ENCODE measurements around the gene HLA-DPA1. TPM values are rescaled to one million over a fixed set of nuclear protein-coding genes. Genes with fewer than 3 reads are reported as not detected.
"Not testable (repeated sequence)": the region's sequence is repeated elsewhere in the genome, so short reads cannot be mapped to it uniquely, and the experiment has no call there.

The HLA-DPA1 gene
- total RNA-seq, 1 donor from 2014 or later = 285 TPM

DNA sequence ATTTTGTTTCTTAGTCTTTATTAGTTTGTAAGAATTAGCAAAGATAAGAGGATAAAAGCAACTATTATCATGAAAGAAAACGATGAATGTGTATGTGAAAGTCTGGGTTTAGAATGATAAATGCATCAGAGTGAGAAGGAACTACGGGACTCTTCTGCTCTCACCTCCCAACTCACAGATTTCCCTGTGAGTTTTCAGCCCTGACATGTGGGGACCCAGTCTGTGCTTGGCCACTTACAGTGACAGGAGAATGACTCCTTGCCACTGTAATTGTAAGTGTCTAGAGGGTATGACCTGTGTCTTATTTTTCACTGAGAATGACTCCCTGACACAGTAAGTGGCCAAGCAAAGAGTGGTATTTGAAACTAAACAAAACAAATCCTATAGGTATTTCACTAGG lies 2.5 kb downstream of the HLA-DPA1 start:
- TF ChIP-seq CTCF (IDR thresholded peaks at IDR 0.05) = no peak
- H3K36me3 ChIP-seq = peaks cover 0 to 9% of the 10 kb centered on the region in 2 donors
- H3K27ac ChIP-seq = no peak overlapping the region
- H3K27me3 ChIP-seq = no peaks in the 10 kb centered on the region
- no peaks in the 10 kb centered on the region for H3K4me1 ChIP-seq
- intact Hi-C loops (cut with DNase I) = loop anchor here (10.0 kb wide), 1 partner anchor 176 kb away; no protein-coding TSS in a partner anchor
- no peaks in the 10 kb centered on the region for H3K9me3 ChIP-seq
- no peak overlapping the region for H3K4me3 ChIP-seq
- DNase-seq (ENCODE audit: low spot score in 2 of 2) = no peak

DNA sequence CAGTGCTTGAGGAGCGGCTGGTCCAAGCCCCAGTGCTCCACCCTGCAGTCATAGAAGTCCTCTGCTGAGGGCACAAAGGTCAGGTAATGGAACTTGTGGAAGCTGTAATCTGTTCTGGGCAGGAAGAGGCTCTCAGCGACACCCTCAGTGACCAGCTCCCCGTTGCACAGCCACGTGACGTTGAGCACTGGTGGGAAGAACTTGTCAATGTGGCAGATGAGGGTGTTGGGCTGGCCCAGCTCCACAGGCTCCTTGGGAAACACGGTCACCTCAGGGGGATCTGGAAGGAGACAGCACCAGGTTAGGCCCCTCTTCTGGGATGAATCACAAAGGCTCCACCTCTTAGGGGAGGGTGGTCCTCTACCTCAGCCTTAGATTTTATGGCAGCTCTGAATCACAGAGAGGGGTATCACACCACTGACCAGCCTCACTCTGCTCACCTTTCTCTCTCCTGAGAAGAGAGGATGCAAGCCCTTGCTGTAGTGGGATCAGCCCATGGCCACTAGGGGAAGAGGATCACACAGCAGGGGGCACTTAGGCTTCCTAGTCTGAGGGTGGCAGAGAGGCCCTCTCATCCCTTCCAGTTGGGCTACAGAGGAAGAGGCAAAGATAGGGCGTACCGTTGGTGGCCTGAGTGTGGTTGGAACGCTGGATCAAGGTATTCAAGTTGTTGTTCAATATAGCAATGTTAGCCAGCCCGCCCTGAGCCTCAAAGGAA lies 4.3 kb downstream of the HLA-DPA1 start:
- TF ChIP-seq CTCF (IDR thresholded peaks at IDR 0.05) = no peak
- H3K27ac ChIP-seq = no peak overlapping the region
- no peaks in the 10 kb centered on the region for H3K9me3 ChIP-seq
- no peak for DNase-seq (ENCODE audit: low spot score in 2 of 2)
- no peaks in the 10 kb centered on the region for H3K4me1 ChIP-seq
- H3K36me3 ChIP-seq = peaks cover 0 to 9% of the 10 kb centered on the region in 2 donors
- H3K27me3 ChIP-seq = no peaks in the 10 kb centered on the region
- intact Hi-C loops (cut with DNase I) = no loop called here
- no peak overlapping the region for H3K4me3 ChIP-seq

DNA sequence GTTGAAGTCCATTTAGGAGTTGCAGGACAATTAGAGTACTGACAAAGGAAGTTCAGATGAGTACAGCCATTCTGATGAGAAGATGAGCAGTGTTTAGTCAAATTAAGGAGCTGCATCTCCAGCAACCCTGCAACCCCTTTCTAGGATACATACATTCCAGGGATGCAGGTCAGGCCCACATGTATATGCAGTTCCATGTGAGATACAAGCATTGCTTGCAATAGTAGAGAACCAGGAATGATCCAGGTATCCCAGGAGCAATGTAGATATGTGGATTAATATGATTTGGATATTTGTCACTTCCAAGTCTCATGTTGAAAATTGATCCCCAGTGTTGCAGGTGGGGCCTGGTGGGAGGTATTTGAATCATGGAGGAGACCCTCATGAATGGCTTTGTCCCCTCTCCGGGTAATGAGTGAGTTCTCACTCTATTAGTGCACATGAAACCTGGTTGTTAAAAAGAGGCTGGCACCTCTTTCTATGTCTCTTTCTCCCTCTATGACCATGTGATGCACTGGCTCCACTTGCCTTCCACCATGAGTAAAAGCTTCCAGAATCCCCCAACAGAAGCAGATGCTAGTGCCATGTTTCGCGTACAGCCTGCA lies 6.4 kb downstream of the HLA-DPA1 start:
- Histone ChIP-seq H3K9me3 (no peaks in the 10 kb centered on the region), H3K36me3 (peaks cover 0 to 9% of the 10 kb centered on the region in 2 donors), H3K27ac (no peak overlapping the region), H3K4me1 (no peaks in the 10 kb centered on the region), H3K27me3 (no peaks in the 10 kb centered on the region), H3K4me3 (no peak overlapping the region)
- no peak for TF ChIP-seq CTCF (IDR thresholded peaks at IDR 0.05)
- intact Hi-C loops (cut with DNase I) = no loop called here
- no peak for DNase-seq (ENCODE audit: low spot score in 2 of 2)

GRCh38 chr6:33065312-33065711 lies 8.1 kb downstream of the HLA-DPA1 start:
- H3K36me3 ChIP-seq = peaks cover 0 to 9% of the 10 kb centered on the region in 2 donors
- H3K27ac ChIP-seq = peak overlapping the region in 1 of 2 donors; percentile 24

GRCh38 chr6:33064723-33065122 lies 8.7 kb downstream of the HLA-DPA1 start:
- intact Hi-C loops (cut with DNase I) = no loop called here
- peak overlapping the region in 1 of 2 donors; percentile 24 for H3K27ac ChIP-seq
- DNase-seq (ENCODE audit: low spot score in 2 of 2) = no peak
- no peaks in the 10 kb centered on the region for H3K9me3 ChIP-seq
- H3K27me3 ChIP-seq = no peaks in the 10 kb centered on the region
- peaks cover 0 to 9% of the 10 kb centered on the region in 2 donors for H3K36me3 ChIP-seq
- no peaks in the 10 kb centered on the region for H3K4me1 ChIP-seq
- TF ChIP-seq CTCF (IDR thresholded peaks at IDR 0.05) = no peak
- no peak overlapping the region for H3K4me3 ChIP-seq

More at GRCh38 chr6:33065312-33065711, 8.1 kb downstream of the HLA-DPA1 start:
- intact Hi-C loops (cut with DNase I) = no loop called here
- Histone ChIP-seq H3K4me1 (no peaks in the 10 kb centered on the region), H3K4me3 (no peak overlapping the region), H3K9me3 (no peaks in the 10 kb centered on the region), H3K27me3 (no peaks in the 10 kb centered on the region)
- TF ChIP-seq CTCF (IDR thresholded peaks at IDR 0.05) = no peak
- no peak for DNase-seq (ENCODE audit: low spot score in 2 of 2)

GRCh38 chr6:33063435-33063834 lies 10.0 kb downstream of the HLA-DPA1 start:
- H3K36me3 ChIP-seq; H3K27me3 ChIP-seq; H3K27ac ChIP-seq; DNase-seq (ENCODE audit: low spot score in 2 of 2); H3K9me3 ChIP-seq; intact Hi-C loops (cut with DNase I); H3K4me3 ChIP-seq; H3K4me1 ChIP-seq: not testable (repeated sequence)
